Peyer's patch (tissue), 4 donors: ENCODE data around the gene PAIP2B. TPM values are rescaled to one million over a fixed set of nuclear protein-coding genes. Genes with fewer than 3 reads are reported as not detected.

Source experiments
- DNase-seq, 3 donors: peaks; one replicate each; pipeline ENCODE4 v3.0.0-alpha.2; 2017 to 2019
- H3K27ac ChIP-seq, 4 donors: fragments of 200-600 bp; sonication (generic); one replicate each; pipeline ENCODE4 v1.5.1; 2016 to 2019
- H3K27me3 ChIP-seq, 2 donors: fragments of 200-600 bp; sonication (generic); one replicate each; pipeline ENCODE4 v1.5.1; 2019
- H3K36me3 ChIP-seq, 3 donors: fragments of 200-600 bp; sonication (generic); one replicate each; pipeline ENCODE4 v1.5.1; 2016 to 2019
- H3K4me1 ChIP-seq, 4 donors: fragments of 200-600 bp; sonication (generic); one replicate each; pipeline ENCODE4 v1.5.1; 2016 to 2019
- H3K4me3 ChIP-seq, 4 donors: fragments of 200-600 bp; sonication (generic); 1 replicate in 3 of 4; 2 replicates in 1 of 4; pipeline ENCODE4 v1.5.1; 2016 to 2019; ENCODE audit warnings: mild to moderate bottlenecking in 1 of 4
- H3K9me3 ChIP-seq, 4 donors: fragments of 200-600 bp; sonication (generic); one replicate each; pipeline ENCODE4 v1.5.1; 2016 to 2019; ENCODE audit warnings: mild to moderate bottlenecking in 1 of 4
- POLR2A ChIP-seq, 2 donors: fragments of 450-650 bp; IDR thresholded peaks; one replicate each; pipeline ENCODE4 v1.5.1; 2017; ENCODE audit warnings: antibody characterized with exemption in 2 of 2, mild to moderate bottlenecking in 2 of 2, moderate library complexity in 2 of 2
- total RNA-seq, 4 donors: library from RNA; depleted of rRNA; stranded (reverse); fragments of >200 nt; gene quantifications; one replicate each; pipeline ENCODE4 v1.1.0, GENCODE V29; 2016
- TF ChIP-seq, protein P1 (sequence below), 6 experiments: fragments of 450-650 bp in 4 of 6; fragments of 200-600 bp in 2 of 6; sonication (generic) in 1 of 6; IDR thresholded peaks; one replicate each; pipeline ENCODE4 v1.5.1; 2017 to 2019; ENCODE audit warnings: antibody characterized with exemption in 6 of 6, mild to moderate bottlenecking in 3 of 6, moderate library complexity in 1 of 6

Gene PAIP2B
- total RNA-seq, 4 donors from 2014 or later, result 1.9 to 10.7 (median 2.2) TPM

DNA sequence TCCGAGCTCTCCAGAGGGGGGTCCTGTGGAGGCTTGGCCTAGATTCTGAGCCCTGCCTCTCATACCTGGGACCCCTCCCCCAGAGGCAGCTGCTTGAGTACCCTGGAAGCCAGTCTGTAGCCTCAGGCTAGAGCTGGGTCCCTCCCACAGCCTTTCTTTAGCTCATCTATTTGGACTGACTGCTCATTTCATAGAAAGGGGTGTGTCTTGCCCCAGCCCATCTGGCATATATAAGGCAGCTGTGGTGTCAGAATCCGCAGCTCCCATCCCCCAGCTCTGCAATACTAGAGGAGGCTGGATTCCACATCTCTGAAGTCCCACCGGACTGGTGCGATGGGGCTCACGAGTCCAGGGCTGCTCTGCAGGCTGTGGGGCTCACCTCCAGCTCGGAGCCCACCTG lies 70.3 kb downstream of the PAIP2B start:
- no peak for DNase-seq
- no peak for TF ChIP-seq POLR2A (IDR thresholded peaks at IDR 0.05)
- TF ChIP-seq, protein P1, sequence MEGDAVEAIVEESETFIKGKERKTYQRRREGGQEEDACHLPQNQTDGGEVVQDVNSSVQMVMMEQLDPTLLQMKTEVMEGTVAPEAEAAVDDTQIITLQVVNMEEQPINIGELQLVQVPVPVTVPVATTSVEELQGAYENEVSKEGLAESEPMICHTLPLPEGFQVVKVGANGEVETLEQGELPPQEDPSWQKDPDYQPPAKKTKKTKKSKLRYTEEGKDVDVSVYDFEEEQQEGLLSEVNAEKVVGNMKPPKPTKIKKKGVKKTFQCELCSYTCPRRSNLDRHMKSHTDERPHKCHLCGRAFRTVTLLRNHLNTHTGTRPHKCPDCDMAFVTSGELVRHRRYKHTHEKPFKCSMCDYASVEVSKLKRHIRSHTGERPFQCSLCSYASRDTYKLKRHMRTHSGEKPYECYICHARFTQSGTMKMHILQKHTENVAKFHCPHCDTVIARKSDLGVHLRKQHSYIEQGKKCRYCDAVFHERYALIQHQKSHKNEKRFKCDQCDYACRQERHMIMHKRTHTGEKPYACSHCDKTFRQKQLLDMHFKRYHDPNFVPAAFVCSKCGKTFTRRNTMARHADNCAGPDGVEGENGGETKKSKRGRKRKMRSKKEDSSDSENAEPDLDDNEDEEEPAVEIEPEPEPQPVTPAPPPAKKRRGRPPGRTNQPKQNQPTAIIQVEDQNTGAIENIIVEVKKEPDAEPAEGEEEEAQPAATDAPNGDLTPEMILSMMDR (IDR thresholded peaks at IDR 0.05), result no peak
- Histone ChIP-seq H3K4me3 (no peak overlapping the region), H3K27ac (no peak overlapping the region), H3K27me3 (no peaks in the 10 kb centered on the region), H3K9me3 (no peaks in the 10 kb centered on the region), H3K4me1 (peaks cover 0 to 6% (median 2%) of the 10 kb centered on the region in 4 donors), H3K36me3 (no peaks in the 10 kb centered on the region)

DNA sequence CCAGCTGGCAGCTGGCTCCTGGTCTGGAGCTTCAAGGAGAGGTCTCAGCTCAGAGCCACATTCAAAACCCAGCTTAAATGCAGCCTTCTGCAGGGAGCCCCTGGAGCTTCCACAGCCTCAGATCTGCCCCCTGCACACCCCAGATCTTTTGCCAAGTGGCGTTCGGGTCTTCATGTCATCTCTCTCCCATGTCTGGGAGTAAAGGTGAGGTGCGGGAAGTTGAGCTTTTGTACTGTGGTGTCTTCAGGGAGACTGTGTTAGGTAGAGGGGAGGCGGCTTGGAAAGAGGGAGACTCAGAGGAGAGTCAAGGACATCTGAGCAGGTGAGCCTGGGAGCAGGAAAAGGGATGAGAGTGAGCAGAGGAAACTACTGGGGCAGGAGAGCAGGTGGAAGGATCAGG lies 71.1 kb downstream of the PAIP2B start:
- Histone ChIP-seq H3K9me3 (no peaks in the 10 kb centered on the region), H3K27me3 (no peaks in the 10 kb centered on the region), H3K4me1 (peaks cover 0 to 6% (median 2%) of the 10 kb centered on the region in 4 donors), H3K4me3 (no peak overlapping the region), H3K36me3 (no peaks in the 10 kb centered on the region), H3K27ac (no peak overlapping the region)
- no peak for TF ChIP-seq POLR2A (IDR thresholded peaks at IDR 0.05)
- DNase-seq, result no peak

DNA sequence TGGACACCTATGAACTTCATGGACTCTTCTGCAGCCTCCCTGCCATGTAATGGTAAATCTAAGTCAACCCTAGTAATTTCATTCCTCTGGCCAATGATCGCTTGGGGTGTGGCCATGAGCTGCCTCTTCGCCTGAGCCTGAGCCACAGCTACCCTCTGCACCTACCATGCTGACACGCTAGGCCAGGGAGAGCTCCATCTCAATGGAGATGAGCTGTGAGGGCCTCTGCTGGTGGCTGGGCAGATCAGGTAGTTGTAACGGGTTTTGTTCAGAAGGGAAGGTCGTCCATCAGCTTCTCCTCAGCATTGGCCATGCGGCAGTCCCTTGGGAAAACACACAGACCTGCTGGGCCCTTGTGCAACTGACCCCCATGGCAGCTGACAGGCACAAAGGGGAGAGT lies 72.1 kb downstream of the PAIP2B start:
- Histone ChIP-seq H3K4me1 (peaks cover 0 to 6% (median 2%) of the 10 kb centered on the region in 4 donors), H3K27ac (no peak overlapping the region), H3K9me3 (no peaks in the 10 kb centered on the region), H3K4me3 (no peak overlapping the region), H3K27me3 (no peaks in the 10 kb centered on the region), H3K36me3 (peaks cover 0 to 9% (median 0%) of the 10 kb centered on the region in 3 donors)
- TF ChIP-seq POLR2A (IDR thresholded peaks at IDR 0.05), result no peak
- TF ChIP-seq, protein P1 (IDR thresholded peaks at IDR 0.05), result peak in 2 of 6 experiments; percentile 25 to 27
- no peak for DNase-seq

DNA sequence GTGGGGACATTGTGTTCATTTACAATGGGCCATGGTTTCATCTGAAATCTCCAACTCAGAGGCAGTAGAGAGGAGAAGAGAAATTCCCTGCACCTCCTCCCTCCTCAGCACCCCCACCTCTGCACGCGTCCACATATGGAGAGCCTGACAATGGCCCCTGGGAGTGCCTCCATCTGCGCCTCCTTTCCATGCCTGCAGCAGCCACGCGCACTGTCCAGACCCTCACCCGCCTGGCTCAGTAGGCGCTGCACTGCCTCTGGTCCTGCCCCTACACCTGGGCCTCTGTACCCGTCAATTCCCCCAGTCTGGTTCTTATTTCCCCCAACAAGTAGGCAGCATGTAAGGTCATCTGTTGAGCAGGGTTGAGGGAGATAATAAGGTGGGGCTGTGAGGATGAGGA lies 72.6 kb downstream of the PAIP2B start:
- Histone ChIP-seq H3K9me3 (no peaks in the 10 kb centered on the region), H3K27me3 (no peaks in the 10 kb centered on the region), H3K36me3 (peaks cover 0 to 14% (median 0%) of the 10 kb centered on the region in 3 donors), H3K27ac (no peak overlapping the region), H3K4me1 (peaks cover 0 to 6% (median 2%) of the 10 kb centered on the region in 4 donors), H3K4me3 (no peak overlapping the region)
- DNase-seq, result no peak
- TF ChIP-seq POLR2A (IDR thresholded peaks at IDR 0.05), result no peak
- TF ChIP-seq, protein P1 (IDR thresholded peaks at IDR 0.05), result no peak

DNA sequence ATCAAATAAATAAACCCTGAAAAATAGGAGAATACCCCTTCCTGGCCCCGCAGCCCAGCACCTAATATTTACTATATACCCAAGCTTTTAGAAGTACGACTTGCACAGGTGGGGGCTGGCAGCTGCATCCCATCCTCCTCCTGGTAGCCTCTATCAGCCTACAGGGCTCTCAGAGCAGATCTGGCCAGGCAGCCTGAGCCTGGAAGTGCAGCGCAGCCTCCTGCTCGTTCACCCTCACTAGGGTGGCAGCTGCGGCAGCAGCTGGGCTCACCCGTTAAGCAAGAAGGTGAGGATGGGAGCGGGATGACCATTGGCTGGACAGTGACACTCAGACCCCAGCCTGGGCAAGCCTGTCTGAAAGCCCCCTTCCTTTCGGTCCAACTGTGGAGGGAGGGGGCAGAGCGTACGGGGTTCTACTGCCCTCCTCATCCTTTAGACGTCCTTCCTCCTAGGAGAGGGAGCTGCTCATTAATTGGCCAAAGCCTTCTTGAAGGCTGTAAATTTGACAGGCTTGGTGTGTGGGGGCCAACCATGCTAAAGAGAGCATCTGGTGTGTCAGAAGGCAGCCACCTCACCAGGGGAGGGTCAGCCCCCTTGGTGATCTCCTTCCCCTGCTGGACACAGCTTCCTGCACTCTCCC lies 73.2 kb downstream of the PAIP2B start:
- Histone ChIP-seq H3K27me3 (no peaks in the 10 kb centered on the region), H3K4me1 (peaks cover 0 to 6% (median 2%) of the 10 kb centered on the region in 4 donors), H3K4me3 (no peak overlapping the region), H3K9me3 (no peaks in the 10 kb centered on the region), H3K27ac (no peak overlapping the region), H3K36me3 (peaks cover 0 to 20% (median 0%) of the 10 kb centered on the region in 3 donors)
- DNase-seq, result no peak
- no peak for TF ChIP-seq POLR2A (IDR thresholded peaks at IDR 0.05)
- TF ChIP-seq, protein P1 (IDR thresholded peaks at IDR 0.05), result no peak

DNA sequence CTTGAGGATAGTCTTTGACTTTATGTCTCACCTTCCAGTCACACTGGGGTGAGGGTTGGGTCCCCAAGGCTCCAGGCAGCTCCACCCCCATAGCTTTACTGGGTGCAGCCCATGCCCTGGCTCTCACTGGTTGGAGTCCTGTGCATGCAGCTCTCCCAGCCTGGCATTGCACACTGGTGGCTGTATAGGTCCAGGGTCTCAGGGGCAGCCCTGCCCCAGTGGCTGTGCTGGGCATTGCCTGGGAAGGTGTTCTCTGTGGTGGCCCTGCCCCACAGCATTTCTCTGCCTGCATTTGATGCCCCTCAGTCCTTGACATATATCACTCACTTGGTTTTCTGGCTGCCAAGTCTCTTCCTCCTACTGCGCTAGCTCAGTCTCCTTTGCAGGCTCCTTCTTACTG lies 75.3 kb downstream of the PAIP2B start:
- Histone ChIP-seq H3K4me1 (no peaks in the 10 kb centered on the region), H3K27ac (no peak overlapping the region)

More for the DNA sequence above, 75.3 kb downstream of the PAIP2B start:
- no peak for DNase-seq
- Histone ChIP-seq H3K36me3 (peaks cover 0 to 40% (median 0%) of the 10 kb centered on the region in 3 donors), H3K9me3 (no peaks in the 10 kb centered on the region), H3K4me3 (no peak overlapping the region), H3K27me3 (no peaks in the 10 kb centered on the region)
- TF ChIP-seq POLR2A (IDR thresholded peaks at IDR 0.05), result no peak
- TF ChIP-seq, protein P1 (IDR thresholded peaks at IDR 0.05), result no peak
